GM18873 (cell line): Measurements from ENCODE around the gene CD8B2.
"Not testable (repeated sequence)": the region's sequence is repeated elsewhere in the genome, so short reads cannot be mapped to it uniquely, and the experiment has no call there.

Experiments used
- ATAC-seq: cut with Tn5 transposase; IDR thresholded peaks from one replicate; pipeline ENCODE4 v1.9.1; 2021; ENCODE audit warnings: mild to moderate bottlenecking, moderate library complexity, moderate number of reproducible peaks; ENCODE audit not compliant: unreplicated experiment, low FRiP score

Gene CD8B2

GRCh38 chr2:106547164-106547903 is 60.2 kb downstream of the CD8B2 start:
- no peak for ATAC-seq

GRCh38 chr2:106551417-106552130 is 64.4 kb downstream of the CD8B2 start:
- ATAC-seq: no peak

GRCh38 chr2:106552921-106553320 is 65.8 kb downstream of the CD8B2 start:
- no peak for ATAC-seq

GRCh38 chr2:106553321-106553720 is 66.2 kb downstream of the CD8B2 start:
- ATAC-seq: no peak

GRCh38 chr2:106554411-106554810 is 67.2 kb downstream of the CD8B2 start:
- no peak for ATAC-seq

- ATAC-seq: no peak
Measured at GRCh38 chr2:106555053-106555452, 67.9 kb downstream of the CD8B2 start.

- not testable (repeated sequence) for ATAC-seq
Measured at GRCh38 chr2:106559786-106560185, 72.6 kb downstream of the CD8B2 start.

GRCh38 chr2:106560773-106561172 is 73.6 kb downstream of the CD8B2 start:
- ATAC-seq: no peak

- no peak for ATAC-seq
Measured at GRCh38 chr2:106561356-106561755, 74.2 kb downstream of the CD8B2 start.

- no peak for ATAC-seq
Measured at GRCh38 chr2:106561803-106562202, 74.6 kb downstream of the CD8B2 start.

- ATAC-seq: no peak
Measured at GRCh38 chr2:106562268-106563186, 75.4 kb downstream of the CD8B2 start.

- no peak for ATAC-seq
Measured at GRCh38 chr2:106563195-106563594, 76.0 kb downstream of the CD8B2 start.

- ATAC-seq: no peak
Measured at GRCh38 chr2:106565599-106565998, 78.4 kb downstream of the CD8B2 start.

- no peak for ATAC-seq
Measured at GRCh38 chr2:106566050-106566449, 78.9 kb downstream of the CD8B2 start.

GRCh38 chr2:106566484-106566883 is 79.3 kb downstream of the CD8B2 start:
- not testable (repeated sequence) for ATAC-seq

- ATAC-seq: no peak
Measured at GRCh38 chr2:106570316-106570715, 83.2 kb downstream of the CD8B2 start.
